Transverse colon (tissue), 4 donors: ENCODE results near the gene CTNNA1. TPM values are rescaled to one million over a fixed set of nuclear protein-coding genes. Genes with fewer than 3 reads are reported as not detected.

Source experiments
- DNase-seq: peaks from one replicate; pipeline ENCODE4 v3.0.0-alpha.2; 2019
- H3K27ac ChIP-seq, 4 donors: fragments of 200-600 bp; sonication (generic); 2 replicates each; pipeline ENCODE4 v1.5.1; 2016 to 2018; ENCODE audit warnings: inconsistent platforms in 4 of 4
- H3K27me3 ChIP-seq: fragments of 200-600 bp; sonication (generic); 2 replicates; pipeline ENCODE4 v1.5.1; 2017; ENCODE audit warnings: inconsistent platforms
- H3K36me3 ChIP-seq, 4 donors: fragments of 200-600 bp; sonication (generic); 2 replicates each; pipeline ENCODE4 v1.5.1; 2017 to 2019; ENCODE audit warnings: inconsistent platforms in 4 of 4
- H3K4me1 ChIP-seq, 4 donors: fragments of 200-600 bp; sonication (generic); 2 replicates each; pipeline ENCODE4 v1.5.1; 2017 to 2020; ENCODE audit warnings: inconsistent platforms in 4 of 4
- H3K4me3 ChIP-seq, 4 donors: fragments of 200-600 bp; sonication (generic); 1 replicate in 1 of 4; 2 replicates in 3 of 4; pipeline versions ENCODE4 v1.5.1 to v1.6.1; 2017 to 2019; ENCODE audit warnings: inconsistent platforms in 4 of 4
- H3K9me3 ChIP-seq, 2 donors: fragments of 200-600 bp; sonication (generic); 2 replicates each; pipeline ENCODE4 v1.5.1; 2017 to 2019; ENCODE audit warnings: inconsistent platforms in 2 of 2
- EP300 ChIP-seq: sonication (generic); formaldehyde crosslinking; IDR thresholded peaks from one replicate; pipeline ENCODE4 v1.6.1; 2017; ENCODE audit warnings: antibody characterized with exemption, low read depth
- POLR2A ChIP-seq: fragments of 450-650 bp; IDR thresholded peaks from one replicate; pipeline ENCODE4 v1.6.1; 2016; ENCODE audit warnings: antibody characterized with exemption, mild to moderate bottlenecking, moderate library complexity
- POLR2AphosphoS5 ChIP-seq, 3 donors: sonication (generic); formaldehyde crosslinking; IDR thresholded peaks; one replicate each; pipeline ENCODE4 v1.6.1; 2016; ENCODE audit warnings: antibody characterized with exemption in 3 of 3
- whole genome bisulfite sequencing, 2 donors: methylation state at CpG; one replicate each; pipeline ENCODE4 v1.1.5; 2018; ENCODE audit warnings: low coverage in 1 of 2; 5-methylcytosine and 5-hydroxymethylcytosine counted together
- in situ Hi-C, 4 donors: fragments of 200-750 bp; cut with MboI; loops; one replicate each; pipeline versions ENCODE4 v1.15.0 to v1.15.1; 2017; ENCODE audit warnings: low sequenced_read_pairs in 3 of 4, low pct_ligation_motif_present in 1 of 4, low pct_unique_long_range_greater_than_20kb in 1 of 4
- intact Hi-C: fragments of 100-400 bp; cut with DNase I; formaldehyde crosslinking; loops from one replicate; pipeline ENCODE4 v1.15.1; 2023; ENCODE audit warnings: low total_unique reads
- total RNA-seq, 4 donors: library from RNA; depleted of rRNA; stranded (reverse); fragments of >200 nt; gene quantifications; one replicate each; pipeline ENCODE4 v1.1.0, GENCODE V29; 2016
- TF ChIP-seq, protein P1 (sequence below), 5 experiments: fragments of 200-600 bp in 3 of 5; fragments of 450-650 bp in 2 of 5; sonication (generic) in 3 of 5; IDR thresholded peaks; 1 replicate in 2 of 5; 2 replicates in 3 of 5; pipeline ENCODE4 v1.5.1; 2016 to 2017; ENCODE audit warnings: antibody characterized with exemption in 5 of 5, inconsistent platforms in 3 of 5, mild to moderate bottlenecking in 2 of 5, moderate library complexity in 1 of 5

CTNNA1 gene
- total RNA-seq, 4 donors from 2014 or later: 272 to 381 (median 316) TPM

DNA sequence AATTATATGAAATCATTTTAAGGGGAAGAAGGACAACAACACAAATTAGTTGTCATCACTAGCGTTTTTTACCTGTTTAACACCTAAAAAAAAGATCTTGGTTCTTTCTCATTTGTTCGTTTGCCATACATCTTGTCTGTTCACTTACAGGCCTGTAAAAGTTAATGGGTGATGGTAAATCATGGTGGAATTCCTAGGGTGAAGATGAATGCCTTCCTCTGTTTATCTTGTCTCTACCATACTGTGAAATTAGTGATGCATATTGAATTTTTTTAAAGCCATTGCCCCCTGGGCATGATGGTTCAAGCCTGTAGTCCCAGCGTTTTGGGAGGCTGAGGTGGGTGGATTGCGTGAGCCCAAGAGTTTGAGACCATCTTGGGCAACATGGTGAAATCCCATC is 75.3 kb downstream of the CTNNA1 start:
- Histone ChIP-seq H3K4me3 (no peak overlapping the region), H3K27me3 (no peaks in the 10 kb centered on the region), H3K9me3 (no peaks in the 10 kb centered on the region), H3K4me1 (peaks cover 0 to 13% (median 2%) of the 10 kb centered on the region in 4 donors), H3K36me3 (peaks cover 0 to 10% (median 4%) of the 10 kb centered on the region in 4 donors), H3K27ac (no peak overlapping the region)
- TF ChIP-seq, protein P1, sequence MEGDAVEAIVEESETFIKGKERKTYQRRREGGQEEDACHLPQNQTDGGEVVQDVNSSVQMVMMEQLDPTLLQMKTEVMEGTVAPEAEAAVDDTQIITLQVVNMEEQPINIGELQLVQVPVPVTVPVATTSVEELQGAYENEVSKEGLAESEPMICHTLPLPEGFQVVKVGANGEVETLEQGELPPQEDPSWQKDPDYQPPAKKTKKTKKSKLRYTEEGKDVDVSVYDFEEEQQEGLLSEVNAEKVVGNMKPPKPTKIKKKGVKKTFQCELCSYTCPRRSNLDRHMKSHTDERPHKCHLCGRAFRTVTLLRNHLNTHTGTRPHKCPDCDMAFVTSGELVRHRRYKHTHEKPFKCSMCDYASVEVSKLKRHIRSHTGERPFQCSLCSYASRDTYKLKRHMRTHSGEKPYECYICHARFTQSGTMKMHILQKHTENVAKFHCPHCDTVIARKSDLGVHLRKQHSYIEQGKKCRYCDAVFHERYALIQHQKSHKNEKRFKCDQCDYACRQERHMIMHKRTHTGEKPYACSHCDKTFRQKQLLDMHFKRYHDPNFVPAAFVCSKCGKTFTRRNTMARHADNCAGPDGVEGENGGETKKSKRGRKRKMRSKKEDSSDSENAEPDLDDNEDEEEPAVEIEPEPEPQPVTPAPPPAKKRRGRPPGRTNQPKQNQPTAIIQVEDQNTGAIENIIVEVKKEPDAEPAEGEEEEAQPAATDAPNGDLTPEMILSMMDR (IDR thresholded peaks at IDR 0.05): no peak
- TF ChIP-seq POLR2A (no peak), POLR2AphosphoS5 (IDR thresholded peaks at IDR 0.05) (no peak), EP300 (no peak)
- in situ Hi-C loops (loop anchor here in 2 of 4 donors (10.0 kb wide), 2 partner anchors 426 to 436 kb away; no protein-coding TSS in a partner anchor), intact Hi-C loops (no loop called here)
- 61 to 84% methylated on average over 2 to 4 of the region's 4 CpGs for WGBS, 2 donors
- DNase-seq: no peak

DNA sequence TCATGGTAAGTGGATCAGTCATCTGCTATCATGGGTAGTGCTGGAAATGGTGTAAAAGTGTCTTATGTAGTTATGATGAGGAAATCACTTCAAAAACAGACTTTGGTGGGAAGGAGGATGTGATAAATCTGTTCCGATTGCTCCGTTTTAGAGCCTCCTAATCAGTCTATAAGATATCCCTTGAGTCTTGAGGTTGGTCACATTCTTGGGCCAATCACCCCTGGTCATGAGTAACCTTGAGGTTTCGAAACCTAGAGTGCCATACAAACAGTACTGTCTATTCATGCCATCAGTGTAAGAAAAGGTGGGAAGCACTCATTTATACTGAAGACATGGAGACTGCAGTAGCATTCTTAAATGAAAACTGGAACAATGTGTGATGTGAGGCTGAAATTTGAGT is 76.1 kb downstream of the CTNNA1 start:
- intact Hi-C loops (no loop called here), in situ Hi-C loops (loop anchor here in 2 of 4 donors (10.0 kb wide), 2 partner anchors 425 to 435 kb away; no protein-coding TSS in a partner anchor)
- Histone ChIP-seq H3K27me3 (no peaks in the 10 kb centered on the region), H3K27ac (no peak overlapping the region), H3K36me3 (peaks cover 0 to 10% (median 4%) of the 10 kb centered on the region in 4 donors), H3K4me3 (no peak overlapping the region), H3K9me3 (no peaks in the 10 kb centered on the region), H3K4me1 (peaks cover 0 to 13% (median 2%) of the 10 kb centered on the region in 4 donors)
- 80 to 98% methylated on average over 2 to 3 of the region's 3 CpGs for WGBS, 2 donors
- DNase-seq: no peak
- TF ChIP-seq EP300: no peak
- no peak for TF ChIP-seq POLR2AphosphoS5 (IDR thresholded peaks at IDR 0.05)
- TF ChIP-seq POLR2A: no peak
- TF ChIP-seq, protein P1 (IDR thresholded peaks at IDR 0.05): no peak

DNA sequence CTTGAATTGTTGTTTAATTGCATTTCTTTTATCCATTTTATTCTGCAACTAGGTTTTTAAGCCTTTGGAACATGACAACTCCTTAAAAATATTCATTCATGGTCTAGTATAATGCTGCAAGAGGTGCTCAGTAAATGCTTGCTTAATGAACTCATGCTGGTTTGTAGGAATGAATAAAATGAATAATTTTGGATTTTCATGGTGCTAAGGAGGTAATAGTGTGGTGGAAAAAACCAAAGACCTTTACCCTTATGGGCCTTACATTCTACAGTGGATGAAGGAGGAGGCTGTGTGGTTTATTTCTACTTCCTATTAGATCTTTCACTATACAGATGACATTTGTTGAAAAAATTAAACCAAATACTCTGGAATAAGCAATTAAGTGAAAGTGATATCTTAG is 78.5 kb downstream of the CTNNA1 start:
- Histone ChIP-seq H3K4me1 (peaks cover 0 to 10% (median 2%) of the 10 kb centered on the region in 4 donors), H3K27me3 (no peaks in the 10 kb centered on the region), H3K27ac (no peak overlapping the region), H3K9me3 (no peaks in the 10 kb centered on the region), H3K4me3 (no peak overlapping the region), H3K36me3 (peaks cover 0 to 10% (median 3%) of the 10 kb centered on the region in 4 donors)
- DNase-seq: no peak
- no peak for TF ChIP-seq POLR2A
- TF ChIP-seq, protein P1 (IDR thresholded peaks at IDR 0.05): no peak
- no peak for TF ChIP-seq EP300
- TF ChIP-seq POLR2AphosphoS5 (IDR thresholded peaks at IDR 0.05): no peak
- intact Hi-C loops: no loop called here
- in situ Hi-C loops: no loop called here

DNA sequence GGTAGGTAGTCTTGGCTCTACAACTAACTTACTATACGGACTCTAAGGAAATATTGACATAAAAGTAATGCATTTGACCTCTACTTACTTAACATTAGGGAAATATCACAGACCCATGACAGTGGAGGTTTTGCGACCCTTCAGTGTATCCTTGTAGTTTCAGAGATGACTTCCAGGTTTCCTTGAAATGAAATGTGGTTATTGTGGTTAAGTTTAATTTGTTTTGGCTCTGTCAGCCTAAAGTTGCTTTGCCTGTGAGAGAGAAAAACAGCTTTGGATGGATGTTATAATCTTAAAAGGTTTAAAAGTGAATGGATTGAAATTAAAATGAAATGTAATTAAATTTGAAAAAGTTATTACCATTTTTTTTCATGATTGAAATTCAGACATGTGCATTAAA is 79.0 kb downstream of the CTNNA1 start:
- H3K9me3 ChIP-seq: no peaks in the 10 kb centered on the region

More for the DNA sequence above, 79.0 kb downstream of the CTNNA1 start:
- DNase-seq: no peak
- intact Hi-C loops: no loop called here
- in situ Hi-C loops: no loop called here
- WGBS, 2 donors: 53 to 66% methylated on average over 2 of the region's 2 CpGs
- no peak overlapping the region for H3K4me3 ChIP-seq
- H3K4me1 ChIP-seq: peaks cover 0 to 10% (median 2%) of the 10 kb centered on the region in 4 donors
- H3K27me3 ChIP-seq: no peaks in the 10 kb centered on the region
- H3K27ac ChIP-seq: no peak overlapping the region
- peaks cover 0 to 10% (median 2%) of the 10 kb centered on the region in 4 donors for H3K36me3 ChIP-seq
- TF ChIP-seq EP300 (no peak), POLR2A (no peak), POLR2AphosphoS5 (IDR thresholded peaks at IDR 0.05) (no peak)
- TF ChIP-seq, protein P1 (IDR thresholded peaks at IDR 0.05): no peak
